Measurements from ENCODE around the gene RPS18.

- no peak for TF ChIP-seq CTCF (IDR thresholded peaks at IDR 0.05)
- TF ChIP-seq POLR2A (IDR thresholded peaks at IDR 0.05) = no peak
Observed at GRCh38 chr6:33295621-33296369, 23.9 kb downstream of the RPS18 start.

Measured in esophagus squamous epithelium (tissue), 4 donors.